ENCODE data around the gene CDC42. TPM values are rescaled to one million over a fixed set of nuclear protein-coding genes. Genes with fewer than 3 reads are reported as not detected.

The CDC42 gene
- 169 to 182 TPM (median 171 TPM) in 3 replicates for total RNA-seq (2021)
- percentile 88 among the genes with signal in this experiment for Bru-seq, nascent RNA
- long read RNA-seq, experiment 1, transcript CDC42-202 (7 exons, 2,256 nt) = major isoform, 5 of 231 reads
- long read RNA-seq, experiment 1, partial matches to known transcripts = 70 of 231 reads
- long read RNA-seq, experiment 1, other reads (novel, unspliced or antisense) = 155 of 231 reads
- long read RNA-seq, experiment 2, partial matches to known transcripts = 3 of 92 reads
- long read RNA-seq, experiment 2, other reads (novel, unspliced or antisense) = 89 of 92 reads
- long read RNA-seq, experiment 3, transcript CDC42-202 (7 exons, 2,256 nt) = major isoform, 6 of 329 reads
- long read RNA-seq, experiment 3, partial matches to known transcripts = 32 of 329 reads
- long read RNA-seq, experiment 3, other reads (novel, unspliced or antisense) = 290 of 329 reads

GRCh38 chr1:22052115-22053016 lies at the start of gene CDC42:
TSS of gene CDC42 (plus strand) at chr1:22052709. CDS start at chr1:22078479, 25,770 bp downstream.
- DNase-seq (ENCODE audit: low spot score) = peak; percentile 95
- ChIA-PET POLR2A (interaction anchor here (0.8 to 1.8 kb wide), 2 partner anchors 14 to 27 kb away, joined by 4 to 12 read pairs; no protein-coding TSS in a partner anchor), CTCF (interaction anchor here (0.6 to 2.5 kb wide), 10 partner anchors 12 to 809 kb away, joined by 3 to 8 read pairs (median 4); no protein-coding TSS in a partner anchor)
- Mint-ChIP-seq H3K27ac (peak within 1 kb of the TSS; percentile 89), H3K4me1 (peaks cover 24% of the 10 kb centered on the region), H3K4me3 (peak within 1 kb of the TSS; percentile 92), H3K27me3 (ENCODE audit: low read depth) (no peaks in the 10 kb centered on the region), H3K36me3 (peaks cover 7% of the 10 kb centered on the region; the same call in 1 of the 2 replicates), H3K9me3 (no peaks in the 10 kb centered on the region)
- peak; percentile 93 for ATAC-seq
- TF ChIP-seq ARID4B (CRISPR knock-in tag; IDR thresholded peaks at IDR 0.05; ENCODE audit: borderline replicate concordance) (0 out of 2 replicates have a peak, but pooled peaks have one; percentile 28), ZMAT4 (CRISPR knock-in tag; IDR thresholded peaks at IDR 0.05) (no peak), PREB (CRISPR knock-in tag; IDR thresholded peaks at IDR 0.05; ENCODE audit: borderline replicate concordance) (no peak), MXD4 (CRISPR knock-in tag; IDR thresholded peaks at IDR 0.05; ENCODE audit: borderline replicate concordance) (no peak), E2F1 (CRISPR knock-in tag; IDR thresholded peaks at IDR 0.05) (no peak), MAX (CRISPR knock-in tag; IDR thresholded peaks at IDR 0.05) (peak; percentile 46; the same call in 1 of the 2 replicates), FOXJ3 (CRISPR knock-in tag; IDR thresholded peaks at IDR 0.05; ENCODE audit: borderline replicate concordance) (no peak), ETV6 (CRISPR knock-in tag; IDR thresholded peaks at IDR 0.05) (peak; percentile 81; the same call in 1 of the 2 replicates), E2F4 (CRISPR knock-in tag; IDR thresholded peaks at IDR 0.05; ENCODE audit: borderline replicate concordance, low read depth) (no peak), ATF6 (CRISPR knock-in tag; IDR thresholded peaks at IDR 0.05) (no peak), TP53 (CRISPR knock-in tag; IDR thresholded peaks at IDR 0.05) (no peak), EMX1 (CRISPR knock-in tag; IDR thresholded peaks at IDR 0.05) (no peak), E2F5 (CRISPR knock-in tag; IDR thresholded peaks at IDR 0.05) (no peak; the same call in none of the 2 replicates), CTCF (IDR thresholded peaks at IDR 0.05) (no peak), RELA (CRISPR knock-in tag; IDR thresholded peaks at IDR 0.05; ENCODE audit: borderline replicate concordance) (no peak), HMGA2 (CRISPR knock-in tag; IDR thresholded peaks at IDR 0.05) (no peak), GABPB1 (CRISPR knock-in tag; IDR thresholded peaks at IDR 0.05) (peak; percentile 75)
